Camera-type eye (tissue), 1 donor: Measurements from ENCODE around the gene ZNF491. TPM values are rescaled to one million over a fixed set of nuclear protein-coding genes. Genes with fewer than 3 reads are reported as not detected.

Experiments
- total RNA-seq: library from RNA; depleted of rRNA; stranded (reverse); fragments of >200 nt; gene quantifications from one replicate; pipeline ENCODE4 v1.2.3, GENCODE V29; 2014

ZNF491 gene
- total RNA-seq: 26.3 TPM

GRCh38 chr19:11798391-11799330 is at the start of gene ZNF491:
Gene ZNF491, plus strand, starts transcription at chr19:11798523. Its CDS starts 7,431 bp downstream, at chr19:11805954.

GRCh38 chr19:11766597-11767591 is 31.4 kb upstream of the ZNF491 start, which contains the start of gene ZNF441:
Gene ZNF441, plus strand, starts transcription at chr19:11767000. Its CDS starts 194 bp downstream, at chr19:11767194.

GRCh38 chr19:11814029-11814699 is 15.8 kb downstream of the ZNF491 start, which contains the start of gene ZNF440:
Gene ZNF440, plus strand, starts transcription at chr19:11814273. Its CDS starts 175 bp downstream, at chr19:11814448.

GRCh38 chr19:11848594-11849469 is 50.5 kb downstream of the ZNF491 start, which contains the start of gene ZNF439:
Gene ZNF439, plus strand, starts transcription at chr19:11848726. Its CDS starts 142 bp downstream, at chr19:11848868.

Other genes starting within 250 kb of the ZNF491 start
- gene ELOF1, start 239.3 kb upstream of the ZNF491 start, total RNA-seq: 23.4 TPM
- 16.7 TPM for gene ACP5, start 220.9 kb upstream of the ZNF491 start, total RNA-seq
- 56.4 TPM for gene ZNF627, start 201.0 kb upstream of the ZNF491 start, total RNA-seq
- 16.1 TPM for gene ZNF823, start 59.6 kb upstream of the ZNF491 start, total RNA-seq
- 36.7 TPM for gene ZNF441, start 31.5 kb upstream of the ZNF491 start, total RNA-seq
- 23.6 TPM for gene ZNF440, start 15.8 kb downstream of the ZNF491 start, total RNA-seq
- 43.3 TPM for gene ZNF439, start 50.2 kb downstream of the ZNF491 start, total RNA-seq
- gene ZNF69, start 89.3 kb downstream of the ZNF491 start, total RNA-seq: 23.9 TPM
- gene ZNF700, start 126.6 kb downstream of the ZNF491 start, total RNA-seq: 23.9 TPM
- 15.9 TPM for gene ZNF763, start 166.5 kb downstream of the ZNF491 start, total RNA-seq
- 26.3 TPM for gene ZNF433, start 237.2 kb downstream of the ZNF491 start, total RNA-seq